T-helper 2 cell (primary cell): ENCODE data around the gene OVOL3.
"Not testable (repeated sequence)": the region's sequence is repeated elsewhere in the genome, so short reads cannot be mapped to it uniquely, and the experiment has no call there.

Source experiments
- DNase-seq, 5 experiments: peaks; one replicate each; pipeline versions ENCODE4 v3.0.0 to v3.0.0-alpha.2; 2012 to 2022

OVOL3 gene

DNA sequence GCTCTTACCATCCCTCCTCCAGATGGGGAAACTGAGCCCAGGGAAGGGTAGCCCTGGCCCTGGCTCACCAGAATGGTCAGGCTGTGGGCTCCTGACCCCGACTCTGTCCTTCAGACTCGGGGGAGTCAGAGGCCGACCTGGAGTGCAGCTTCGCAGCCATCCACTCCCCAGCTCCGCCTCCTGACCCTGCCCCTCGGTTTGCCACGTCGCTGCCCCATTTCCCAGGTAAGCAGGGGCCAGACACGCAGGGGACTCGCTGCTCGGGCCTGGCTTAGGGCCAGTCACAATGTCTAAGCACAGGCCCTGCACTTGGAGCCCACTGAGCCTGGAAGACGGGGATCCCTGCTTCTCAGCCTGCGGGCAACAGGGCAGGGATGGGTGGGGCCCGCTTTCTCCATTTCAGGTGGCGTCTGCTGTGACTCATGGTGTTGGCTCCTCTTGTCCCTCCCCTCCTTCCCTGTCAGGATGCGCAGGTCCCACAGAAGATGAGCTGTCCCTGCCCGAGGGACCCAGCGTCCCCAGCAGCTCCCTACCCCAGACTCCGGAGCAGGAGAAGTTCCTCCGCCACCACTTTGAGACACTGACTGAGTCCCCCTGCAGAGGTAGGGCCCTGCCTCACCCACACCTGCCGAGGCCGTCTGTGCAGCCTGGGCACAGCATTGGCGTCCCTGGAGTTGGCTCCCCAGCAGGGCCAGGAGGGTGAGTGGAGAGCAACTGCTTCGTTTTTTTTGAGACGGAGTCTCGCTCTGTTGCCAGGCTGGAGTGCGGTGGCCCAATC lies 9.2 kb upstream of the OVOL3 start:
- no peak for DNase-seq

DNA sequence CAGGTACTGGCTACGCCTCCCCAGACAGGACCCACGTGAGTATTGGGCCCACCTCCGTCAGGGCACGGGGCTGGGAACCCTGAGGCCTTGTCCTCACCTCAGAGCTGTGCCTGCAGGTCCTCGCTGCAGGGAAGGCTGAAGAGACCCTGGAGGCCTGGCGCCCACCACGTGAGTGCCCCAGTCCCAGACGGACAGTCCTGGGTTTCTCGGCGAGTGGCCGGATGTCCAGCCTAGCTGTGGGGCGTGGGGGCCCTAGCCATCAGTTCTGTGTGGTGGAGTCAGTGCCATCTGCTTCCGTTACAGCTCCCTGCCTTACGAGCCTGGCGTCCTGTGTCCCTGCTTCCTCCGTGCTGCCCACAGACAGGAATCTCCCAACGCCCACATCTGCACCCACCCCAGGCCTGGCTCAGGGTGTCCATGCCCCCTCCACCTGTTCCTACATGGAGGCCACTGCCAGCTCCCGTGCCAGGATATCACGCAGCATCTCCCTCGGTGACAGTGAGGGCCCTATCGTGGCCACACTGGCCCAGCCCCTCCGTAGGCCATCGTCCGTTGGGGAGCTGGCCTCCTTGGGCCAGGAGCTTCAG lies 7.8 kb upstream of the OVOL3 start:
- no peak for DNase-seq

- no peak for DNase-seq
Measured at GRCh38 chr19:36103842-36104552, 6.9 kb upstream of the OVOL3 start.

DNA sequence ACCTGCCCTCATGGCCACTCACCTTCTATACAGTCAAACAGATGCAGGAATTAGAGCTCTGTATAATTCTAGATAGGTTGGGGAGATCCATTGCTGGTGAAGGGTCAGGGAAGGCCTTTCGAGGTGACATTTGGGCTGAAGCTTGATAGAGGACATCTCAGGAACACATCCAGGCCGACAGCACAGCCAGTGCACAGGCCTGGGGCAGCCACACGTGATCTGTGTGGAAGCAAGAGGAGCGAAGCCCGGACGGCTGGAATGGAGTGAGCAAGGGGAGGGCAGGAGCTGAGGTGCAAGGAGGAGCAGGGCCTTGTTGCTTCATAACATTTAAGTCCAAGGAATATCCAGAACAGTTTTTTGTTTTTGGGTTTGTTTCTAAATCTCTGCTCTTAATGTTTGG lies 4.5 kb upstream of the OVOL3 start:
- DNase-seq: no peak

DNA sequence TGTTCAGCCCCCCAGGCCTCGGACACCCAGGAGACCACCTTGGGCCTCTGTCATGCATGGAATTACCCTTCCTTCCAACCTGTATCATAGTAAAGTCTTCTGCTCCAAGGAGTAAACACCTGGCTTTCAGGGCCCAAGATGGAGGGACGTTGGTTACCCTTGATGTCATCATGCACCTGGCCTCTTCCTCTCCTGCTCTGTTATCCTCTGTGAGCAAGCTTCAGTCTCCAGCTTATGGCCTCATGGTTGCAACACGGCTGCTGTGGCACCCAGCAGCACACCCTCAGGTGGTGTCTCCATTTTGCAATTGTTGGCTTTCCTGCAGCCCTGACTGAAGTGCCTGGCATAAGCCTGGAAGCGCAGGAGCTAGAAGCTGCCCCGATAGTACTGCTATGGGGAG lies 4.0 kb upstream of the OVOL3 start:
- no peak for DNase-seq

DNA sequence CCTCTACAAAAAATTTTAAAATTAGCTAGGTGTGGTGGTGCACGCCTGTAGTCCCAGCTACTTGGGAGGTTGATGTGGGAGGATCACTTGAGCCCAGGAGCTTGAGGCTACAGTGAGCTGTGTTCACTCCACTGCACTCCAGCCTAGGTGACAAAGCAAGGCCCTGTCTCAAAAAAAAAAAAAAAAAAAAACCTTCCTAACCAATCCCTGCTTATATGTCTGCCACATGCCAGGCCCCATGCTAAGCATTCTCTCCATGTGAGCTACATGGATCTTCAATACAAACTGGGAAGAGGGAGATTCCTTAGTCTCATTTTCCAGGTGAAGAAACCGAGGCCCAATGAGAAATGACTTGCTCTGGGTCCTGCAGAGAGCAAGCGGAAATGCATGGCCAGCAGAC lies 2.3 kb upstream of the OVOL3 start:
- DNase-seq: no peak

GRCh38 chr19:36111200-36111539 lies 227 bp downstream of the OVOL3 start:
- DNase-seq: no peak

- DNase-seq: no peak
Measured at GRCh38 chr19:36112678-36113077, 1.7 kb downstream of the OVOL3 start.

- no peak for DNase-seq
Measured at GRCh38 chr19:36113425-36113824, 2.5 kb downstream of the OVOL3 start.

DNA sequence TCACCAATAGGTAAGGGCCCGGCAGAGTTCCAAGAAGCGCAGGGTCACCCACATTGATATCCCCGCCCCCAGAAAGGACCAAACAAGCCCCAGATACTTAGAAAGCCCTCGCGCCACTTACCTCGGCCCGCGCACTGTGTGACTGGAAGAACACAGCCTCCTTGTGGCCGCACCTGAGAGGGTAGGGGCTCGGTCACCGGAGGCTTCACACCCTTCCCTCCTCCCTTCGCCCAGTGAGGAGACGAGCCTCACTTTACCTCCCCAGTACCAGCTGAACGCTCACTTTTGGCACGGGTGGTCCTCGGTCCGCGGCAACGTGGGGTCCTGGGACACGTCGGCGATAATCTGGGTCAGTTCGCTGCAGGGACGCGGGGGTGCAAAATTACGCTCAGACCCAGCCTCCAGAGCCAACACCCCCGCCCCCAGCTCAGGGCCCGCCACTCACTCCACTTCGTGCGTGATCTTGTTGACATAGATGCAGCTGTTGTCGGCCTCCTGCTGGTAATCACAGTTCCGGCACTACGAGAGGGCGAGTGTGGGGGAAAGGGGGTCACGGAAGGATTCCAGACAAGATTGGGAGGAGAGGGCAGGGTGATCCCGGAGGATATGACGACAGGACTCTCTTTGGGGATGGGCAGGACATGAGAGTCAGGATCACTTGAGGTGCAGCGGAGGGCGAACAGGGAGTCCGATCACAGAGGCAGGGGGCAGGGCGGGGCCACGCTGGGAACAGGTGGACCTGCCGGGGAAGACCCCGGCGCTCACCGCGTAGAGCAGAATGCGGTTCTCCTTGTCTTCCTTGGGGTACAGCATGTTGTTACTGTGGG lies 3.2 kb downstream of the OVOL3 start:
- DNase-seq: peak in 1 of 5 experiments; percentile 41

- DNase-seq: peak; percentile 90 to 100 (median 99)
Measured at GRCh38 chr19:36114721-36115452, 3.9 kb downstream of the OVOL3 start, which contains the start of gene POLR2I. POLR2I (minus strand) TSS chr19:36114875; CDS start chr19:36114856, 19 bp downstream.

GRCh38 chr19:36115453-36116343 lies 4.8 kb downstream of the OVOL3 start, which contains the start of gene TBCB:
TBCB (plus strand) TSS chr19:36115468; CDS start chr19:36115561, 93 bp downstream.
- peak in 4 of 5 experiments; percentile 55 to 93 (median 86) for DNase-seq

DNA sequence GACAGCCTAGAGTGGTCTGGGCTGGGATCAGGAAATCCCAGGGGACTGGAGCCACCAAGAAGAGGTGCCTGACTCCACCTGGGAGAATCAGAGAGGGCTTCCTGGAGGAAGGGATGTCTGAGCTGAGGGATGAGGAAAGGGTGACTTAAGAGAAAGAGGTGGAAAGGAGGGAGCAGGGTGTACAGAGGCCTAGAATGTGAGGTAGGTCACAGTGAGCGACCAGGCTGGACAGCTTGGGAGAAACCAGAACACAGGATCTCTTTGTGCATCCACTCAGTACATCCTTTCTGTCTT lies 5.3 kb downstream of the OVOL3 start:
- DNase-seq: no peak

DNA sequence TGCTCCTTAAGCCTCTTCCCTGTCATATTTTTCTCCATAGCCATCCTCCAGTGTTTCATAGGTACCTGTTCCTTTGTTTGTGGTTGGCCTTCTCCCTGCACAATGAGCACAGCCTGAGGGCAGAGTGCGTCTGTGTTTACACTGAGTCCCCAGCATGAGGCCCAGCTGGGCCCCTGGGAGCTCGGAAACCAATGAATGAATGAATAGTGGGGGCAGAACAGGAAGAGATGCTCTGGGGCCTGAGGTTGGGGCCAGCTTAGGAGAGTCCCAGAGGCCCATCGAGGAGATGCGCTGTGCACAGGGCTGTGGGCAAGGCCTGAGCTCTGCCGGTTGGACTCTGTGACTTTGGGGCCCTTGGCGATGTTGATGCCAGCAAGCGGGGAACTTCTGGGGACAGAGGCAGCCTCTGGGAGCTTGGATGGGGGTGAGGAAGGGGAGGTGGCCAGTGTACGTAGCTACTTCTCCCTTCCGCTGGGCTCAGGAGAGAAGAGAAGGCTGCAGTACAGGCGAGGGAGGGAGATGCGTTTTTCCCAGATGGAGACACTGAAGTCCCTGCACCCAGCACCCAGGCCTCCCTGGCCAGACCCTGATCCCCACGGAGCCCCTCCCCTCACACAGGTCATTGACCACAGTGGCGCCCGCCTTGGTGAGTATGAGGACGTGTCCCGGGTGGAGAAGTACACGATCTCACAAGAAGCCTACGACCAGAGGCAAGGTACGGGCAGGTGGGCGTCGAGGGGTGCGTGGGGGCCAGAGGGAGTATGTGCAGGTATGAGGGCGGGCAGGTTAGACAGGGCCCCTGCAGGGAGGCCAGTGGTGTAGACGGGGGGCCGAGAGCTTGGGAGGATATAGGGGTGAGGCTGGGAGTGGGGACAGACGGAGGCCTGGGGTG lies 9.4 kb downstream of the OVOL3 start:
- DNase-seq: no peak

DNA sequence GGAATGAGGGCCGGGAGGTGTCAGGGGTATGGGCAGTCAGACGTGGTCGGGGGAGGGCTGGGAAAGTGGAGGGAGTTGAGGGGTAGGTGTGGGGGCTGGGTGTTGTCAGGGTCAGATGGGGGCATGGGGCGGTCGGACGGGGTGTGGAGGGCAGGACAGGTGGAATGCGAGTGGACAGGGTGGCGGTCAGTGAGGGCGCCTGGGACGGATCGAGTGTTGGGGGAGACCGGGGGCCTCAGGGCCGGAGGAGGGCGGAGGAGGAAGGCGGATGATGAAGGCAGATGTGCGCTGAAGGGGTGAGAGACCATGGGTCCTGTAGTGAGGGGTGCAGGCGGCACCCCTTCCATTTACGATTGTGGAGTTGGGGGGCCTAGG lies 10.0 kb downstream of the OVOL3 start:
- no peak for DNase-seq

DNA sequence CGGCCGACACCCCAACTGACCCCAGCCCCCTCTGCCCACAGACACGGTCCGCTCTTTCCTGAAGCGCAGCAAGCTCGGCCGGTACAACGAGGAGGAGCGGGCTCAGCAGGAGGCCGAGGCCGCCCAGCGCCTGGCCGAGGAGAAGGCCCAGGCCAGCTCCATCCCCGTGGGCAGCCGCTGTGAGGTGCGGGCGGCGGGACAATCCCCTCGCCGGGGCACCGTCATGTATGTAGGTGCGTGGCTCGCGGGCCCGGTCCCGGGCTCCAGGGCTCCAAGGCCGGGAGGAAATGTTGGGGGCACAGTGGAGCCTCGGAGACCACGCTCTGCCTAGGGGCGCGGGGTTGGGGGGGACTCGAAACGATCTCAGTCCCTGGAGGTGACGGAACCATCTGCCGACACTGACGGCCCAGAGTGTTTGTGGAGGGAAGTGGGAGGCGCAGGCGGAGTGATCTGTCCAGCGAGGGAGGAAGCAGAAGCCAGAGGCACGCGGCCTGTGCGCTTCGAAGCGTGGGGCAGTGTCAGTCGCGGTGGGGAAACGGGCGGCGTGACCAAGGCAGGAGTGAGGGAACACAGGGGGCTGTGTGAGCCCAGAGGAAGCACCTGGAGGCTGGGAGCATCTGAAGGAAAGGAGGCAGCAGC lies 10.7 kb downstream of the OVOL3 start:
- no peak for DNase-seq

DNA sequence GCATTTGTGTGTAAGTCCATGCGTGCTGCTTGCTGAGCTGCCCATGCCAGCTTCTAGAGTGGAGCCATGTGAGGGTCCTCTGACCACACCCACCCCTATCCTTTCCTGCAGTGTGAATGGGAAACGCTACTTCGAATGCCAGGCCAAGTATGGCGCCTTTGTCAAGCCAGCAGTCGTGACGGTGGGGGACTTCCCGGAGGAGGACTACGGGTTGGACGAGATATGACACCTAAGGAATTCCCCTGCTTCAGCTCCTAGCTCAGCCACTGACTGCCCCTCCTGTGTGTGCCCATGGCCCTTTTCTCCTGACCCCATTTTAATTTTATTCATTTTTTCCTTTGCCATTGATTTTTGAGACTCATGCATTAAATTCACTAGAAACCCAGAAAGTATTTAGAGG lies 14.6 kb downstream of the OVOL3 start:
- DNase-seq: no peak

DNA sequence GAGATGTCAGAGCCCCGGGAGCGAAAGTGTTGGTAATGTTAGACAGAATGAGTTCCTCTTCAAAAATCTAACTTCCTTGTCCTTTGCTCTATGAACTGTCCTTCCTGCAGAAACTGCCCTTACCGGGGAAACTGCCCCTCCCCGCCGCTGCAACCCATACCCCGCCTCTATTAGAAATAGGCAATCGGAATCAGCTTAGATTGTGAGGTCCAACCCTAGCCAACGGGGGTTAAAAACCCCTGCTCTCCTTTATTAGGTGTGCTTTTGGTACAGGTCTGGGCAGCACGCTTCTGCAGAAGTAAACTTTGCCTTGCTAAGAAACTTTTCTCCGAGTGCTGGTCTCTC lies 17.4 kb downstream of the OVOL3 start:
- no peak for DNase-seq

DNA sequence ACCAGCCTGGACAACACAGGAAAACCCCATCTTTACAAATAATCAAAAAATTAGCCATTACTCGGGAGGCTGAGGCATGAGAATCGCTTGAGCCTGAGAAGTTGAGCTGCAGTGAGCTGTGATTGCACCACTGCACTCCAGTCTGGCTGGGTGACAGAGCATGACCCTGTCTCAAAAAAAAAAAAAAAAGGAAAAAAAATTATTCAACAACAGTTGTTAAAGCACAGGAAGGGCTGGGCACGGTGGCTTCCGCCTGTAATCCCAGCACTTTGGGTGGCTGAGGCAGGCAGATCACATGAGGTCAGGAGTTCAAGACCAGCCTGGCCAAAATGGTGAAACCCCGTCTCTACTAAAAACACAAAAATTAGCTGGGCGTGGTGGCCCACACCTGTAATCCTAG lies 20.3 kb downstream of the OVOL3 start:
- DNase-seq: peak in 1 of 5 experiments; percentile 13

DNA sequence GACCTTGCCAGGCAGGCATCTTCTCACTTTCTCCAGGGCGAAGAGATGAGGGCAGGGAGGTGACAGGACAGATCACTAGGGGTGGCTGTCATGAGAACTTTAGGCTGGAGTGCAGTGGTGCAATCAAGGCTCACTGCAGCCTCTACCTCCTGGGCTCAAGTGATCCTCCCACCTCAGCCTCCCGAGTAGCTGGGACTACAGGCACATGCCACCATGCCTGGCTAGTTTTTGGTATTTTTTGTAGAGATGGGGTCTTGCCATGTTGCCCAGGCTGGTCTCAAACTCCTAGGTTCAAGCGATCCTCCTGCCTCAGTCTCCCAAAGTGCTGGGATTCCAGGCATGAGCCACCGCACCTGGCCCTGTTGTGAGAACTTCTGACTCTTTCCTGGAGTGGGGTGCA lies 23.9 kb downstream of the OVOL3 start:
- not testable (repeated sequence) for DNase-seq
